Left ventricle myocardium inferior (tissue), 1 donor: ENCODE measurements around the gene CEACAM16. TPM values are rescaled to one million over a fixed set of nuclear protein-coding genes. Genes with fewer than 3 reads are reported as not detected.

Source experiments
- DNase-seq: peaks from one replicate; pipeline ENCODE4 v3.0.0-alpha.2; 2020
- H3K27ac ChIP-seq: fragments of 200-600 bp; replicated peaks from 2 replicates; pipeline ENCODE4 v1.8.0; 2021
- H3K27me3 ChIP-seq: fragments of 200-600 bp; 2 replicates; pipeline ENCODE4 v1.8.0; 2021; ENCODE audit warnings: low read depth
- H3K36me3 ChIP-seq: fragments of 200-600 bp; 2 replicates; pipeline ENCODE4 v1.8.0; 2021
- H3K4me1 ChIP-seq: fragments of 200-600 bp; 2 replicates; pipeline ENCODE4 v1.8.0; 2021
- H3K4me3 ChIP-seq: fragments of 200-600 bp; 2 replicates; pipeline ENCODE4 v1.8.0; 2021; ENCODE audit warnings: mild to moderate bottlenecking, moderate library complexity
- H3K9me3 ChIP-seq: fragments of 200-600 bp; replicated peaks from 2 replicates; pipeline ENCODE4 v1.8.0; 2021
- CTCF ChIP-seq: fragments of 200-600 bp; IDR thresholded peaks from 2 replicates; pipeline ENCODE4 v1.8.0; 2021; ENCODE audit warnings: antibody characterized with exemption, mild to moderate bottlenecking, borderline replicate concordance
- intact Hi-C: fragments of 100-400 bp; cut with micrococcal nuclease; formaldehyde crosslinking; loops from one replicate; pipeline ENCODE4 v1.11.0; 2022
- long read RNA-seq: library from polyadenylated mRNA; unstranded; transcript quantifications from one replicate; pipeline ENCODE4 v2.0.0, GENCODE V29; 2021
- total RNA-seq: library from RNA; stranded (reverse); fragmentation: NEBNext Ultra II Directional; extraction: Animal tissue kit (Norgen Biotek cat#: 25700); gene quantifications from one replicate; pipeline ENCODE4 v1.2.1, GENCODE V29; 2021
- donor health status: DM: no; HTN: yes; CAD: no; lungs with severe emphysema.

Gene CEACAM16
- not detected for total RNA-seq
- long read RNA-seq, result 0 reads

- no peak for TF ChIP-seq CTCF
- Histone ChIP-seq H3K27me3 (no peaks in the 10 kb centered on the region), H3K4me3 (no peak within 1 kb of the TSS), H3K27ac (no peak within 1 kb of the TSS), H3K36me3 (no peaks in the 10 kb centered on the region), H3K9me3 (no peaks in the 10 kb centered on the region), H3K4me1 (peaks cover 12% of the 10 kb centered on the region)
- no peak for DNase-seq
- intact Hi-C loops, result no loop called here
Measured at GRCh38 chr19:44698492-44699201, at the start of gene CEACAM16. TSS of gene CEACAM16 (plus strand) at chr19:44699151. CDS start at chr19:44701457, 2,306 bp downstream.

- H3K4me1 ChIP-seq, result peaks cover 54% of the 10 kb centered on the region
- intact Hi-C loops, result no loop called here
- H3K27ac ChIP-seq, result peak overlapping the region; percentile 84
- no peaks in the 10 kb centered on the region for H3K27me3 ChIP-seq
- TF ChIP-seq CTCF, result no peak
- no peak for DNase-seq
- H3K4me3 ChIP-seq, result no peak overlapping the region
- peaks cover 48% of the 10 kb centered on the region for H3K36me3 ChIP-seq
- H3K9me3 ChIP-seq, result no peaks in the 10 kb centered on the region
Measured at GRCh38 chr19:44649578-44650145, 49.3 kb upstream of the CEACAM16 start.

- no peak for TF ChIP-seq CTCF
- Histone ChIP-seq H3K9me3 (no peaks in the 10 kb centered on the region), H3K36me3 (peaks cover 79% of the 10 kb centered on the region), H3K27ac (no peak overlapping the region), H3K4me1 (peaks cover 31% of the 10 kb centered on the region), H3K27me3 (no peaks in the 10 kb centered on the region), H3K4me3 (no peak overlapping the region)
- intact Hi-C loops, result no loop called here
- no peak for DNase-seq
Measured at GRCh38 chr19:44653343-44653742, 45.6 kb upstream of the CEACAM16 start.

GRCh38 chr19:44653977-44654774 lies 44.8 kb upstream of the CEACAM16 start:
- H3K27me3 ChIP-seq, result no peaks in the 10 kb centered on the region
- no peak overlapping the region for H3K4me3 ChIP-seq
- peak; percentile 68 for DNase-seq
- intact Hi-C loops, result no loop called here
- H3K4me1 ChIP-seq, result peaks cover 23% of the 10 kb centered on the region
- no peaks in the 10 kb centered on the region for H3K9me3 ChIP-seq
- no peak overlapping the region for H3K27ac ChIP-seq
- H3K36me3 ChIP-seq, result peaks cover 83% of the 10 kb centered on the region
- TF ChIP-seq CTCF, result peak; percentile 73

- Histone ChIP-seq H3K4me3 (no peak overlapping the region), H3K27me3 (no peaks in the 10 kb centered on the region), H3K27ac (no peak overlapping the region), H3K36me3 (peaks cover 86% of the 10 kb centered on the region), H3K4me1 (peaks cover 12% of the 10 kb centered on the region), H3K9me3 (no peaks in the 10 kb centered on the region)
- peak; percentile 59 for DNase-seq
- intact Hi-C loops, result loop anchor here (2.0 kb wide), 1 partner anchor 83 kb away; no protein-coding TSS in a partner anchor
- TF ChIP-seq CTCF, result peak; percentile 95
Measured at GRCh38 chr19:44657211-44657921, 41.6 kb upstream of the CEACAM16 start.
